HepG2 (cell line): ENCODE measurements around the gene CCL18.
"Not testable (repeated sequence)": the region's sequence is repeated elsewhere in the genome, so short reads cannot be mapped to it uniquely, and the experiment has no call there.

ENCODE experiments used
- CREM ChIP-seq, 2 experiments: sonication (generic) in 1 of 2; formaldehyde crosslinking in 1 of 2; IDR thresholded peaks; 2 replicates each; pipeline versions ENCODE4 v1.4.0 to v1.6.1; 2016 to 2020; ENCODE audit warnings: antibody characterized with exemption in 1 of 2, mild to moderate bottlenecking in 1 of 2, missing genetic modification reagents in 1 of 2
- MTA1 ChIP-seq: sonication (generic); formaldehyde crosslinking; IDR thresholded peaks from 2 replicates; pipeline ENCODE4 v1.4.0; 2020; ENCODE audit warnings: missing genetic modification reagents, mild to moderate bottlenecking, borderline replicate concordance
- RFX5 ChIP-seq: IDR thresholded peaks from 2 replicates; pipeline ENCODE4 v1.6.1; 2011; ENCODE audit warnings: low read depth, low read length, improper control_type of control experiment
- ZFP36L2 ChIP-seq: sonication (generic); formaldehyde crosslinking; IDR thresholded peaks from 2 replicates; pipeline ENCODE4 v1.4.0; 2020; ENCODE audit warnings: missing genetic modification reagents
- ZNF740 ChIP-seq: sonication (generic); formaldehyde crosslinking; IDR thresholded peaks from 2 replicates; pipeline ENCODE4 v1.4.0; 2020; ENCODE audit warnings: missing genetic modification reagents

- TF ChIP-seq RFX5; ZFP36L2 (CRISPR knock-in tag); CREM (IDR thresholded peaks at IDR 0.05); CREM (CRISPR knock-in tag; IDR thresholded peaks at IDR 0.05); MTA1 (CRISPR knock-in tag); ZNF740: not testable (repeated sequence)
Measured at GRCh38 chr17:36015895-36016294, 48.2 kb upstream of the CCL18 start.
